Measurements from ENCODE around the gene STAG1.
"Not testable (repeated sequence)": the region's sequence is repeated elsewhere in the genome, so short reads cannot be mapped to it uniquely, and the experiment has no call there.

- TF ChIP-seq CTCF (IDR thresholded peaks at IDR 0.05; ENCODE audit: low read depth, low read length); EZH2phosphoT487 (IDR thresholded peaks at IDR 0.05; ENCODE audit: low read depth): not testable (repeated sequence)
These were observed 2.6 kb downstream of the STAG1 start for GRCh38 chr3:136749602-136750001.

Data from OCI-LY3 (cell line).